ENCODE measurements around the gene BNIP5.

The BNIP5 gene

GRCh38 chr6:36290668-36291620, 45.7 kb downstream of the BNIP5 start:
- DNase-seq (ENCODE audit: low read depth), result no peak
- TF ChIP-seq, protein P1, sequence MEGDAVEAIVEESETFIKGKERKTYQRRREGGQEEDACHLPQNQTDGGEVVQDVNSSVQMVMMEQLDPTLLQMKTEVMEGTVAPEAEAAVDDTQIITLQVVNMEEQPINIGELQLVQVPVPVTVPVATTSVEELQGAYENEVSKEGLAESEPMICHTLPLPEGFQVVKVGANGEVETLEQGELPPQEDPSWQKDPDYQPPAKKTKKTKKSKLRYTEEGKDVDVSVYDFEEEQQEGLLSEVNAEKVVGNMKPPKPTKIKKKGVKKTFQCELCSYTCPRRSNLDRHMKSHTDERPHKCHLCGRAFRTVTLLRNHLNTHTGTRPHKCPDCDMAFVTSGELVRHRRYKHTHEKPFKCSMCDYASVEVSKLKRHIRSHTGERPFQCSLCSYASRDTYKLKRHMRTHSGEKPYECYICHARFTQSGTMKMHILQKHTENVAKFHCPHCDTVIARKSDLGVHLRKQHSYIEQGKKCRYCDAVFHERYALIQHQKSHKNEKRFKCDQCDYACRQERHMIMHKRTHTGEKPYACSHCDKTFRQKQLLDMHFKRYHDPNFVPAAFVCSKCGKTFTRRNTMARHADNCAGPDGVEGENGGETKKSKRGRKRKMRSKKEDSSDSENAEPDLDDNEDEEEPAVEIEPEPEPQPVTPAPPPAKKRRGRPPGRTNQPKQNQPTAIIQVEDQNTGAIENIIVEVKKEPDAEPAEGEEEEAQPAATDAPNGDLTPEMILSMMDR (IDR thresholded peaks at IDR 0.05; ENCODE audit: insufficient read depth, low read depth, low read length, missing control alignments), result no peak

GRCh38 chr6:36289281-36289878, 47.3 kb downstream of the BNIP5 start:
- TF ChIP-seq, protein P1 (IDR thresholded peaks at IDR 0.05; ENCODE audit: insufficient read depth, low read depth, low read length, missing control alignments), result no peak
- no peak for DNase-seq (ENCODE audit: low read depth)
- H3K4me3 ChIP-seq (ENCODE audit: low read depth, low read length), result no peak overlapping the region

More at GRCh38 chr6:36290668-36291620, 45.7 kb downstream of the BNIP5 start:
- H3K4me3 ChIP-seq (ENCODE audit: low read depth, low read length), result no peak overlapping the region

- H3K4me3 ChIP-seq (ENCODE audit: low read depth, low read length), result no peak overlapping the region
- no peak for DNase-seq (ENCODE audit: low read depth)
- TF ChIP-seq, protein P1 (IDR thresholded peaks at IDR 0.05; ENCODE audit: insufficient read depth, low read depth, low read length, missing control alignments), result no peak
Observed at GRCh38 chr6:36286858-36287257, 49.8 kb downstream of the BNIP5 start.

- H3K4me3 ChIP-seq (ENCODE audit: low read depth, low read length), result no peak overlapping the region
- DNase-seq (ENCODE audit: low read depth), result no peak
- TF ChIP-seq, protein P1 (IDR thresholded peaks at IDR 0.05; ENCODE audit: insufficient read depth, low read depth, low read length, missing control alignments), result no peak
Observed at GRCh38 chr6:36285797-36286196, 50.9 kb downstream of the BNIP5 start.

- TF ChIP-seq, protein P1 (IDR thresholded peaks at IDR 0.05; ENCODE audit: insufficient read depth, low read depth, low read length, missing control alignments), result no peak
- DNase-seq (ENCODE audit: low read depth), result no peak
- no peak overlapping the region for H3K4me3 ChIP-seq (ENCODE audit: low read depth, low read length)
Observed at GRCh38 chr6:36285187-36285671, 51.5 kb downstream of the BNIP5 start.

GRCh38 chr6:36284359-36284758, 52.3 kb downstream of the BNIP5 start:
- TF ChIP-seq, protein P1 (IDR thresholded peaks at IDR 0.05; ENCODE audit: insufficient read depth, low read depth, low read length, missing control alignments), result no peak
- H3K4me3 ChIP-seq (ENCODE audit: low read depth, low read length), result no peak overlapping the region
- no peak for DNase-seq (ENCODE audit: low read depth)

Data from GM12865 (cell line).